HEK293T (cell line): Measurements from ENCODE around the gene RNF214.
"Not testable (repeated sequence)": the region's sequence is repeated elsewhere in the genome, so short reads cannot be mapped to it uniquely, and the experiment has no call there.

Experiments
- CTCF ChIA-PET: fragments of 350-600 bp; formaldehyde crosslinking; extraction: SDS; loops from one replicate; lab custom pipeline; 2021; ENCODE audit warnings: antibody characterized with exemption, inconsistent platforms; lab: Yijun Ruan, JAX
- POLR2A ChIA-PET: fragments of 350-600 bp; formaldehyde crosslinking; extraction: SDS; loops from one replicate; lab custom pipeline; 2020; ENCODE audit warnings: antibody characterized with exemption, inconsistent platforms; lab: Yijun Ruan, JAX
- DNase-seq: peaks from one replicate; pipeline ENCODE4 v3.0.0; 2012; ENCODE audit warnings: mixed read lengths; ENCODE audit errors: extremely low spot score
- ARNT ChIP-seq: fragments of 450-650 bp; IDR thresholded peaks from 2 replicates; pipeline ENCODE4 v1.6.1; 2017; ENCODE audit warnings: mild to moderate bottlenecking
- BHLHE40 ChIP-seq: fragments of 450-650 bp; IDR thresholded peaks from 2 replicates; pipeline ENCODE4 v1.6.1; 2016; ENCODE audit warnings: mild to moderate bottlenecking, moderate library complexity, borderline replicate concordance
- CTBP1 ChIP-seq: fragments of 450-650 bp; IDR thresholded peaks from 2 replicates; pipeline ENCODE4 v1.6.1; 2016; ENCODE audit warnings: borderline replicate concordance
- ELF4 ChIP-seq: fragments of 450-650 bp; IDR thresholded peaks from 2 replicates; pipeline ENCODE4 v1.6.1; 2017; ENCODE audit warnings: antibody characterized with exemption
- FOXA1 ChIP-seq: fragments of 450-650 bp; IDR thresholded peaks from 2 replicates; pipeline ENCODE4 v1.6.1; 2016; ENCODE audit warnings: mild to moderate bottlenecking
- FOXK2 ChIP-seq: fragments of 450-650 bp; IDR thresholded peaks from 2 replicates; pipeline ENCODE4 v1.6.1; 2016; ENCODE audit warnings: mild to moderate bottlenecking
- FOXM1 ChIP-seq: fragments of 450-650 bp; IDR thresholded peaks from 2 replicates; pipeline ENCODE4 v1.6.1; 2017; ENCODE audit warnings: mild to moderate bottlenecking, borderline replicate concordance
- HDGF ChIP-seq: fragments of 450-650 bp; IDR thresholded peaks from 2 replicates; pipeline ENCODE4 v1.6.1; 2017; ENCODE audit warnings: antibody characterized with exemption, borderline replicate concordance
- L3MBTL2 ChIP-seq: fragments of 450-650 bp; conservative IDR thresholded peaks from 2 replicates; pipeline ENCODE4 v1.6.1; 2016; ENCODE audit warnings: mild to moderate bottlenecking
- LEF1 ChIP-seq: fragments of 450-650 bp; IDR thresholded peaks from 2 replicates; pipeline ENCODE4 v1.6.1; 2017; ENCODE audit warnings: mild to moderate bottlenecking, borderline replicate concordance
- NFRKB ChIP-seq: fragments of 450-650 bp; IDR thresholded peaks from 2 replicates; pipeline ENCODE4 v1.6.1; 2016; ENCODE audit warnings: mild to moderate bottlenecking, moderate library complexity
- SP1 ChIP-seq: fragments of 450-650 bp; IDR thresholded peaks from 2 replicates; pipeline ENCODE4 v1.6.1; 2017
- SUZ12 ChIP-seq: fragments of 450-650 bp; IDR thresholded peaks from 2 replicates; pipeline ENCODE4 v1.6.1; 2016; ENCODE audit warnings: mild to moderate bottlenecking
- TARDBP ChIP-seq: fragments of 450-650 bp; IDR thresholded peaks from 2 replicates; pipeline ENCODE4 v1.6.1; 2016
- ZNF384 ChIP-seq: fragments of 450-650 bp; IDR thresholded peaks from 2 replicates; pipeline ENCODE4 v1.6.1; 2016
- TF ChIP-seq, protein P1 (sequence below): fragments of 450-650 bp; IDR thresholded peaks from 2 replicates; pipeline ENCODE4 v1.6.1; 2016

RNF214 gene

GRCh38 chr11:117256573-117256972 is 24.1 kb downstream of the RNF214 start:
- TF ChIP-seq ELF4 (no peak), FOXA1 (no peak), HDGF (no peak), TARDBP (no peak), ARNT (no peak), ZNF384 (no peak), LEF1 (no peak), FOXM1 (no peak), BHLHE40 (no peak), FOXK2 (no peak)
- TF ChIP-seq, protein P1, sequence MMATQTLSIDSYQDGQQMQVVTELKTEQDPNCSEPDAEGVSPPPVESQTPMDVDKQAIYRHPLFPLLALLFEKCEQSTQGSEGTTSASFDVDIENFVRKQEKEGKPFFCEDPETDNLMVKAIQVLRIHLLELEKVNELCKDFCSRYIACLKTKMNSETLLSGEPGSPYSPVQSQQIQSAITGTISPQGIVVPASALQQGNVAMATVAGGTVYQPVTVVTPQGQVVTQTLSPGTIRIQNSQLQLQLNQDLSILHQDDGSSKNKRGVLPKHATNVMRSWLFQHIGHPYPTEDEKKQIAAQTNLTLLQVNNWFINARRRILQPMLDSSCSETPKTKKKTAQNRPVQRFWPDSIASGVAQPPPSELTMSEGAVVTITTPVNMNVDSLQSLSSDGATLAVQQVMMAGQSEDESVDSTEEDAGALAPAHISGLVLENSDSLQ, result no peak
- DNase-seq, result no peak
- CTCF ChIA-PET, result no interaction called here
- POLR2A ChIA-PET, result no interaction called here

- DNase-seq, result no peak
- ChIA-PET CTCF (no interaction called here), POLR2A (no interaction called here)
- TF ChIP-seq FOXA1 (no peak), NFRKB (no peak), FOXK2 (no peak), CTBP1 (no peak), SUZ12 (no peak), ARNT (no peak), SP1 (no peak), ZNF384 (no peak), LEF1 (no peak), L3MBTL2 (no peak)
- TF ChIP-seq, protein P1, result no peak
Measured at GRCh38 chr11:117258576-117258975, 26.1 kb downstream of the RNF214 start.

DNA sequence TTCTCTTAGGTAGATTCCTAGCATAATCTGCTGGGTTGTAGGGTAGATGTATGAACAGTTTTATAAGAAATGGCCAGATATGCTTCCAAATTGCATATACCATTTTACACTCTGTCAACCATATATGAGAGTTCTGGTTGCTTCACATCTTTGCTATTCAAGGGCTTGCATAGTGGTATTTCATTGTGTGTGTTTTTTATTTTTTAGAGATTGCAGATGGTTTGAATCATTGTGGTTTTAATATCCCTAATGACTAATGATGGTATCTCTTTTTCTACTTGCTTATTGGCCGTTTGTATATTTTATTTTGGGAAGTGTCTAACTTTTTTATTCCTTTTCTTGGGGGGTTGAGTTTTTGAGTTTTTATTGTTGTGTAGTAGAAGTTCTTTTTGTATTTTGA is 26.9 kb downstream of the RNF214 start:
- CTCF ChIA-PET, result no interaction called here
- POLR2A ChIA-PET, result no interaction called here

GRCh38 chr11:117264624-117265323 is 32.3 kb downstream of the RNF214 start:
- DNase-seq, CTCF ChIA-PET, POLR2A ChIA-PET: not testable (repeated sequence)

More for the DNA sequence above, 26.9 kb downstream of the RNF214 start:
- DNase-seq, result no peak
- TF ChIP-seq, protein P1, result no peak
- TF ChIP-seq SUZ12 (no peak), FOXK2 (no peak), FOXM1 (no peak), SP1 (no peak), FOXA1 (no peak), BHLHE40 (no peak), ARNT (no peak), LEF1 (no peak), L3MBTL2 (no peak), TARDBP (no peak)

- TF ChIP-seq LEF1, result no peak
- no peak for TF ChIP-seq ZNF384
- TF ChIP-seq CTBP1, result no peak
- TF ChIP-seq, protein P1, result no peak
- TF ChIP-seq ARNT, result no peak
- no peak for TF ChIP-seq L3MBTL2
- no peak for TF ChIP-seq HDGF
- TF ChIP-seq SUZ12, result no peak
- TF ChIP-seq NFRKB, result no peak
- no peak for TF ChIP-seq BHLHE40
- no peak for TF ChIP-seq FOXK2
- no peak for TF ChIP-seq FOXM1
- TF ChIP-seq ELF4, result no peak
- no peak for TF ChIP-seq SP1
- no peak for TF ChIP-seq FOXA1
- no peak for TF ChIP-seq TARDBP
- POLR2A ChIA-PET, result no interaction called here
- CTCF ChIA-PET, result no interaction called here
- no peak for DNase-seq
Measured at GRCh38 chr11:117265745-117266144, 33.3 kb downstream of the RNF214 start.

GRCh38 chr11:117269856-117270255 is 37.4 kb downstream of the RNF214 start:
- ChIA-PET POLR2A (no interaction called here), CTCF (no interaction called here)
- no peak for DNase-seq
- TF ChIP-seq HDGF (no peak), SP1 (no peak), ELF4 (no peak), FOXA1 (no peak)
